ENCODE measurements around the gene CALB2.
A peak's percentile ranks its signal among the peaks of the same experiment; 100 is the strongest.
"Not testable (repeated sequence)": the region's sequence is repeated elsewhere in the genome, so short reads cannot be mapped to it uniquely, and the experiment has no call there.

Gene CALB2, protein sequence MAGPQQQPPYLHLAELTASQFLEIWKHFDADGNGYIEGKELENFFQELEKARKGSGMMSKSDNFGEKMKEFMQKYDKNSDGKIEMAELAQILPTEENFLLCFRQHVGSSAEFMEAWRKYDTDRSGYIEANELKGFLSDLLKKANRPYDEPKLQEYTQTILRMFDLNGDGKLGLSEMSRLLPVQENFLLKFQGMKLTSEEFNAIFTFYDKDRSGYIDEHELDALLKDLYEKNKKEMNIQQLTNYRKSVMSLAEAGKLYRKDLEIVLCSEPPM
- total RNA-seq = 0 reads per million in 2 donors

DNA sequence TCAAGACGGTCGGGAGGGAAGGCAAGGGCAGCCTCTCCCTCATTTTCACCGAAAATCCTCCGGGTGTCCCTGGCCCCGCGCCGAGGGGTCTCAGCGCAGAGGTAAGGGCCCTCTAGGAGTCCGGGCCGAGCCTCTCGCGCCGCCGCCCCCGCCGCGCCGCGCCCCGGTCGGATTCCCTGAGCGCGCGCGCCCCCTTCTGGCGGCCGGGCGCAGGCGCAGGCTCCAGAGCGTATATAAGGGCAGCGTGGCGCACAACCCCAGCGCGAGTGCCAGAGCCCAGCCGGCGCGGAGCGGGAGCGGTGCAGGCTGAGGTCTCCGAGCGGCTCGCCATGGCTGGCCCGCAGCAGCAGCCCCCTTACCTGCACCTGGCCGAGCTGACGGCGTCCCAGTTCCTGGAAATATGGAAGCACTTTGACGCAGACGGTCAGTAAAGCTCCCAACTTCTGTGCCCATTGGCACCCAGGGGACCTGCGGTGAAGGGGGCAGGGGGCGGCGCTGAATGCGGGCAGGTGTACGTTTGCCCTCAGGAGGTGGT lies at the start of gene CALB2:
TSS of gene CALB2 (plus strand) at position 260 of the 535 bp plus-strand sequence. CDS start at position 330, 70 bp downstream.
- peak; percentile 63 for DNase-seq

DNA sequence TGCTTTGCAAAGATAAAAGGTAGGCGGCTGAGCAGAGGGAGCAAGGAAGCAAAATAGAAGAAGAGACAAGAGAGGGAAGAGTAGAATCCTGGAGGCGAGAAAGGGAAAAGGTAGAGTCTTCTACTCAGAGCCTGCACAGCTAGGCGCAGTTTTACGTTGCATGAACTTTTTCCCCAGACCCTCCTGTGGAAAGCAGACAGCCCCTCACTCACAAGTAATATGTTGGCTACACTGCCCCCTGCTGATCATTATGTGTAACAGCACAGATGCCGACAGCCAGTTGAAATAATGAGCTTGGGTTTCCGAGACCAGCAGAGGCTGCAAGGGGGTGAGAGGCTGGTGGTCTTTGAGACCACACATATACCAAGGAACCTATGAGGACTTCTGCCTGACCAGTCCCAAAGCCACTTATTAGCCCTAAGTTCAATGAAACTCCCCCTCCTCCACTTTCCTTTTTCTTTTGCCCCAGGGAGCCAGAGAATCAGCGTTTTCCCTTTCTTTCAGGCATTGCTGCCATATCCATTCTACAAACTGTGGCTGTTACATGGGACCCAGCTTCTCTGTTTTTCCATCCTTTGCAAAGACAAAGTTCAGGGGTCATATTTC lies 46.9 kb upstream of the CALB2 start:
- no peak for DNase-seq

DNA sequence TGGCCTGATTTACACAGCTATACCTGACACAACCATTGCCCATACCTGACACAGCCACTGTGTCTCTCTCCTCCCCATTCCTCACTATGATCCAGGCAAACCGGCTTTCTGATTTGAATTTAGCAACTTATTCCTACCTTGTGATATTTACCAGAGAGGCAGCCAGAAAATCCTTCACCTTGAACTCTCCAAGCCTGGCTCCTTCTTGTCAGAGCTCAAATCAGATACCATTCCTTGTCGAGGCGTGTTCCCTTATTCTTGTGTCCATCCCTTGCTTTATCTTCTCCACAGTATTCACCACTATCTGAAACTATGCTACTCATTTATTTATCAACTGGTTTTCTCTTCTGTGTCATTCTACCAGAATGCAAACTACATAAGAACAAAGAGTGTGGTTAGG lies 44.9 kb upstream of the CALB2 start:
- not testable (repeated sequence) for DNase-seq

DNA sequence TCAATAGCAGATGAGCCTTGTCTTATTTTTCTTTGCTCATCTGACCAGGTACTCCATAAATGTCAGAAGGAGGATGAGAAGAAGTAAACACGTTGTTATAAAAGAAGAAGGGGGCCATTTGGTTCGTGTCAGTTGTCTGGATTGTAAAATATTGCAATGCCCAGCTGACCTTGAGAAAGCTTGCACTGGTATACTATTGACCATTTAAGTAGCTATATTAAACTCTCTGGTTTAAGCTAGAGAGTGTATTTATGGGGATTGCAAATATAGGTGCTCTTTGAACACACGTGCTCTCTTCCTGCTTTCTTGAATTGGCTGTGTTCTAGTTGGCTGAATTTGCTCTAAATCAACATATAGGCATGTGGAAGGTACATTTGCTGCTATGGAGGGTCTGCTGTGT lies 43.3 kb upstream of the CALB2 start:
- DNase-seq = no peak

DNA sequence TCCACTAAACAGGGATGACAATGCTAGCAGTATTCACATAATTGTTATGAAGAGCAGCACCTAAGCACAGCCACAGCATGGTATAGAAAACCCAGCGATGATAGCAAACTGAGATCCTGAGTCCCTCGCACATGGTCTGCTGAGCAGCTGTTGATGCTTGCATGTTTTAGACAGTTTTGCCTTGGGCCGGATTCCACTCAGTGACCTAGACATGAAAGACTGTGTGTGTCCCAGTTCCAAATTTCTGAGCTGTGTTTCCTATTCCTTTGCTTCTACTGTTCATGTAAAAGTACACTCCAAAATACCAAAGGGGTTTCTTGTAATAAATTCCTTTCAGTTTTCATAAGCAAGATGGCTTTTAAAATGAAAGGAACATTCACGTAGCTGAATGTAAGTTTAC lies 38.5 kb upstream of the CALB2 start:
- DNase-seq = no peak

DNA sequence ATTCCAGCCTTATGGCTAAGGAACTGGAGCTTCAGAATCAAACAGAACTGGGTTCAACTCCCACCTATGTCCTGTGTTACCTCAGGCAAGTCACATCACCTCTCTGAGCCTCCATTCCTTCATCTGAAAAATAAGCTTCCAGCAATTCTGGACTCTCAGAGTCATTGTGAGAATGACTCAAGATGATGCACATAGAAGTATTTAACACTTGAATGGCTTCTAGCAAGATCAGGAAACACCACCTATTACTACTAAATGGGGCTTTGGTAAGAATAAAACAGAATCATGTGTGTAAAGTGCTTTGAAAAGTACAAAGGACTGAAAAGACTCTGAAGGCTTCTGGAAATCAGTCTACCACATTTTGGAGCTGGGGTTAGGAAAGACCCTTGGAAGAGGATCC lies 30.8 kb upstream of the CALB2 start:
- DNase-seq = no peak

DNA sequence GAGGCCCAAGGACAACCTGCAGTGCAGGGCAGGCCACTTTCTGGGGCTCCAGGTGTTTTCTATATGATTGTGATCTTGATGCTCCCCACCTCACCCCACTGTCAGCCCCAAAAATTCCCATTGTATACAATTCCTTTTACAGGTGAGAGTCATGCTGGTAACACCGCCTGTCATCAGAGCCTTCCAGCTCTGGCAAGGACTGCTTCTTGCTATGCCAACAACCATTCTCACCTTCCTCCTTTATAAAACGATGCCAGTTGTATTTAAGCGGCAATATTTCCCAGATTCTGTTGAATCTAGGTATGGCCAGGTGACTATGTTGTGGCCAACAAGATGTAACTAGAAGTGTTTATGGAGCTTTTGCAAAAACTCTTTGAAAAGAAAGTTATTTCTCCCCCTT lies 30.4 kb upstream of the CALB2 start:
- no peak for DNase-seq

DNA sequence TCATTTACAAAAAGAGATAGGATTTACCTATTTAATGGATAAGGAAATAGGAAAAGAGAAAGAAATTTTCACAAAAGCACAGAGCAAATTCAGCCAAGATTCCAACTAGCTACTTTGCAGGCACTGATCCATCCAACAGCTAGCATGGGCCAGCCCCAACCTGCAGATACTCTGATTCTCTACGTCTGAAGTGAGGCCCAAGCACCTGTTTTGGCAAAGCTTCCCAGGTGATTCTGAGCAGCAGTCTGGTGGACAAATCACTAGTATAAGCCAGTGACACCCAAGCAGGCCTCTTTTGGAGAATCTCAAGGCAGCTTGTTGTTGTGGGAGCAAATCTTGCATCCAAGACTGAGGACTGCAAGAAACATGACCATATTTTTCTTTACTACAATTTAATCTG lies 20.9 kb upstream of the CALB2 start:
- no peak for DNase-seq

DNA sequence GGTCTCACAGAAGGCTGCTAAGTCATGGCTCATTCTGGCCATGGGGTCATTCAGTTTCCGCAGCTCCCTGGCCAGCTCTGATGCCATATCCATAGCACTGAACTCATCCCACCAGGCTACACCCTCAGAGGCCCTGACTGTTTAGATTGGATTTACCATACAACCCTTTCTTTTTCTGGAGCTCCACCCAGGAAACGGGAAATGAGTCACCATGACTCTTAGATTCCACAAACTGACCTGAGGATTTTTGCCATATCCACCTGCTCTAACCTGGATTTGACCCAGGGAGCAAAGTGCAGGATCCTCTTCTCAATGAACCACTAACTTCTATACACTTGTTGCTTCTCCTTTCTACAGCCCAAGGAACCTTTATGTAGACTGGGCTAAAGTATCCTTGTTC lies 20.3 kb upstream of the CALB2 start:
- no peak for DNase-seq

DNA sequence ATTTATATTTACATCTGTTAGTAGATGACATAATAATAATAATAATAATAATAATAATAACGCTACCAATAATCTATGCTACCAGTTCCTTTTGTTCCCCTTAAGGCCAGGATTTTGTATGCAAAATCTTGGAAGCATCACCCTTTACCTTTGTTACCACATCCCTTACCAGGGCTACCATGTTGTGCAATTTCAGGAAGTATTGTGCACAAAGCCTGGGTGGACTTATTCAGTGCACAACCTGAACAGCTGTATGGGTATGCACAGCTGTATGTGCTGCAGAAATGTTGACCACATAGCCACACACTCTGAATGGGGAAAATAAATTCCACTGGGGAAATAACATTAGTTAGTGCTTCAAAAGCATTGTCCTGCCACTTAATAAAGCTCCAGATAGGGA lies 19.9 kb upstream of the CALB2 start:
- DNase-seq = no peak

DNA sequence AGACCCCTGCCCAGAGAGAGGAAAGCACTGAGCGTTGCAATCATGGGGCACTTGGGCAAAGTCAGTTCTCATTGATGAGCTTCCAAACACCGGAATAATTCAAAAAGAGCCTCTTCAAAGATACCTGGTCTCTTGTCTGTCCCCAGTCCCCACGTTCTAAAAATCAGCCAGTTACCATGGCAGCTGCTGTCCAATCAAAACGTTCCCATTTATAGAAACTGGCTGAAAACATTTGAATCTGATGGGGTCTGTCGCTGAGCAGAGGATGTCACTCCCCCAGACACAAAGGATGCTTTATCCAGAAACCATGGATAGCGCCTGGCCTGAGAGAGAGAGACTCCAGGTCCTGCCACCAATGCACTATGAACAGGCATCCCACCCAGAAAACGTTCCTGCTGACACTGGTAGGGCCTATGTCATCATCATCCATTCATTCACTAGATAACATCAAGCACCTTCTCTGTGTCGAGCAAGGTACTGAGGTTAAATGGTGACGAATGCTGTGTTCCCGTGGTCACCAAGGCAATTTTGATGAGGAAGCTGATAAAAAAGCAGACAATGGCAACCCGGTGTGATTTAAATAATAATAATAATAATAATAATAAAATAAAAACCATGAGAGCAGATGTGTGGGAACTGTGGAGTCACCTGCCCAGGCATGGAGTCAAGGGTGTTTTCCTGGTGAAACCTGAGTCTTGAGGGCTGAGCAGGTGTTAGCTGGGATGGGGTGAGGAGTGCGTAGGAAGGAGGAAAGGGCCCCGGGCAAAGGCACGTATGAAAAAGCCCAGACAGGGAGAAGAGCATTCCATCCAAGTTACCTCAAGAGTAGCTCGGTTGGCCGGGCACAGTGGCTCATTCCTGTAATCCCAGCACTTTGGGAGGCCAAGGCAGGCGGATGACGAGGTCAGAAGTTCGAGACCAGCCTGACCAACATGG lies 19.0 kb upstream of the CALB2 start:
- DNase-seq = no peak

DNA sequence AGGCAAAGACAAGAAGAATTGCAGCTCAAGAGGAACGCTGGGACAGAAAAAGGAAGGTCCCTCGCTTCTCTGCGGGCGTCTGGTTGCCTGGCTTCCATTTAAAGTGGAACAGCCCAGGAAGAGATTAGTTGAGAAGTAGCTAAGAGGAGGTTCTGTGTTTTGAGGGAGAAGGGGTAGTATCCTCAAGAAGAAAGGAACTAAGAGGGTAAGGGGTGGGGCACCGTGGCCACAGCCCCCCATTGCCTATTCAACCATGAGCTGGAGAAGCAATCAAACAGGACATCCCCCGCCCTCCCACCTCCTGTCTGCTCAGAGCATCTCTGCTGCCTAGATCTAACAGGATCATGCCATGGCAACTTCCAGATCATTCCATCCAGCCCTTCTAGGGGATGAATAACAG lies 18.1 kb upstream of the CALB2 start:
- DNase-seq = no peak

DNA sequence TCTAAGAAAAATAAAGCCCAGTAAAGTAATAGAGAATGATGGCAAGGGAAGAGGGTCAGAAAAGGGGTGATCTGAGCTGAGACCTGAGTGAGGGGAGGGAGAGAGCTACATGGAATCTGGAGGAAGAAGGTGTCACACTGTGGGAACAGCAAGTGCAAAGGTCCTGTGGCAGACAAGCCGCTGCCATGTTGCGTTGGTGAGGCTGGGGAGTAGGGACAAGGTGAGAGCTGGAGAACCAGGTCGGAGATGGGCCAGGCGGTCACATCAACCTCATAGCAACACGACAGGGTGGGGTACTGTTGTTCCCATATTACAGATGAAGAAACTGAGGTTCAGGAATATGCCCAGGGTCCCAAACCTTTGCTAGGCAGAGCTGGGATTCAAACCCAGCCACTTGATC lies 16.6 kb upstream of the CALB2 start:
- DNase-seq = no peak

DNA sequence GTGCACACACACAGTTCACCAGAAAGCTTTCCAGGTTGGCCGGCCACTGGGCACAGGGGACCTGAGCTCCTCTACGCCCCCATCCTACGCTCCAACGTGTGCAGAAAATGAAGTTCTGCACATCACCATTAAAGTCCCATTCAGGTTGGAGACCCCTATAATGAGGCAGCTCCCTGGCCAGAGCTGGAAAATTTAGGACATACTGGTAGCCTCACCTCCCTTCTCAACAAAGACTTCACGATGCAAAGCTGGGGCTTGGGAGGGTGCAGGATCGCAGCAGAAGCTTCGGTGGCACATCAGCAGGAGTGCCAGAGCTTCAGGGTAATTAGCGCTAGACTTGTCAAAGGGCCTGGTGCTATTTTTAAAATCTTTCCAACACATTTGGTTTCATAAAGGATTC lies 15.4 kb upstream of the CALB2 start:
- DNase-seq = no peak

DNA sequence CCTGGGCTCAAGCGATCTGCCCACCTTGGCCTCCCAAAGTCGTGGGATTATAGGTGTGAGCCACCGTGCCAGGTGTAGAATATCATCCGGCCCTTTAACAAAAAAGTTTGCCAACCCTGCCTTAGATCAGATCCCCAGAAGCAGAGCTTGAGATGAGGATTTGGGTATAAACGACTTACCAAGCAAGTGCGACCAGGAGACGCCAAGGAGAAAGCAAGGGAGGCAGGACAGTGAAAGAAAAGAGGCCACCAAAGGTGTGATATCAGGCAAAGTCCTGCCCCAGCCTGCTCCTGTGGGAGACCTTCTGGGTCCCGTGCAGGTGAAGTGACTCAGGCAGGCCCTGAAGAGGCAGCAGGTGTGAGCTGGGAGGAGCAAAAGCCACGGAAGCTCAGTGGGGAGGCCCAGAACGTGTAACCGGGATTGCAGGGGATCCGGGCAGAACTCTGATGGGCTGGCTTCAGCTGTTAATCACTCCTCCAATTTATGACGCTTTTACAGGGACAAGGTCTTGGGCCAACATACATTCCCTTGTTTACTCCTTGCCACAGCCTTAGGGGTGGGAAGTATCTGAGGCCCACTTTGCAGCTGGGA lies 14.1 kb upstream of the CALB2 start:
- DNase-seq = no peak

DNA sequence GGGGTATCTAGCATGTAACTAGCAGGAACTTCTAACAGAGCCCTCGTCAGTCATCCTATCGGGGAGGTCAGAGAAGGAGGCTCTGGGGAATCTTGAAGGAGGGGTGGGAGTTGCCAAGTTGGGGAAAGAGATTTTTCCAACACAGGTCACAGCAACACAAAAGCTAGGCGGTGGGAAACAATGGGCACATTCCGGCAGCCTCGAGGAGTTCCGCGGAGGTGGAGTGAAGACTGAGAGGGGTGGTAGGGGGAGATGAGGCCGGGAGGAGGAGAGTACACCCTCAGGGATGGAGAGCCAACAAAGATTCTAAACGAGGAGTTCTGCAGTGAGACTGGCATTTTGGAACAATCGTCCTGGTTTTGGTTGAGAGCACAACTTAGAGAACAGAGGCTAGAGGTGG lies 13.5 kb upstream of the CALB2 start:
- DNase-seq = no peak

DNA sequence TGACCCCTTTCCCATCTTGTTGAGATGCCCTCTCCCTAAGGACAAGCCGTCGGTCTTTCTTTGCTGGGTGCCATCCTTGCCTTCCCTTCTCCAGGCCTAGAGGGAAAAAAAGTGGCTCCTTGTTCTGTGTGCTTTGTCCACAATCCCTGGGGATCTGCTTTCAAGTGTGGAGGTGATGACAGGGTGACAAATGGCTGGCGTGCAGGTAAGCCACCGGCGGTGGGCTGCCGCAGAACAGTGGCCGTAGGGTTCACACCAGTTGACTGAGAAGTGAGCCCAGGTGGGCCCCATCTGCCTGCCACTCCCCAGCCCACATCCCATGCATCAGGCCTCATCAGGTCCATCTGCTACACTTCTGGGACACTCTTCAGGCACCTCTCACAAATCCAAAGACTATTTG lies 11.4 kb upstream of the CALB2 start:
- no peak for DNase-seq

DNA sequence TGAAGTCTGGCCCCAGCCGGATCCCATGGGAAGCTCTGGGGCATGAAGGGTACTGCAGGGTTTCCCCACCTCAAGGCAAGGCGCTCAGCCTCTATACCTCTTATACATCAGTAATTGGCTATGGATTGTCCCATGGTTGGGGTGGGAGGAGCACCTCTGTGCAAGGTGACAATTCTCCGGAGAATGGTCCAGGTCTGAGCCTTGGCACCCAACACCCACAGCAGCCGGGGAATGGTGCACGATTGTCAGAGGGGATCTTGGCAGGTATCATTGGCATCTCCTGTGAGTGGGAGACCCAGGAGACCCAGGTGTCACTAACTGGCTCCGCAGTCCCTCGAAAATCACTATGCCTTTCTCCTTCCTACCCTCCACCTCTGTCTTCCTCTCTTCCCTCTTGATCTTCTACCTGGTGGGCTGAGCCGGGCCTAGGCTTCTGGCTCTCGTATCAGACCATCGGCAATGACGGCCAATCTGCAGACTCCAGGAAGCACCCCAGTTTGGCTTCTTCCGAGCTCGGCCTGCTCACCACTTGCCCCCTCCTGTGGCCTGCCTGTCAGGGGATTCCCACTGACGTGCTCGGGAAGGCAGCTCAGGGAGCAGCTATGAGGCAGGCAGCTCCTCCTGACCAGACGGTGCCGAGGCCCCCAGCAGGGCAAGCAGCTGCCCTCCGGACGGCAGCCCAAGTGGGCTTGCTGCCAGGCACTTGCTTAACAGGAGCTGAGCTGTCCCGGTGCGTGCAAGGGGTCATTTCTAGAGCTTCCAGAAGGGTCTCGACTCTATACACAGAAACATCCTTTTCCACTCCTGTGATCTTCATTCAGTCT lies 10.0 kb upstream of the CALB2 start:
- DNase-seq = no peak

DNA sequence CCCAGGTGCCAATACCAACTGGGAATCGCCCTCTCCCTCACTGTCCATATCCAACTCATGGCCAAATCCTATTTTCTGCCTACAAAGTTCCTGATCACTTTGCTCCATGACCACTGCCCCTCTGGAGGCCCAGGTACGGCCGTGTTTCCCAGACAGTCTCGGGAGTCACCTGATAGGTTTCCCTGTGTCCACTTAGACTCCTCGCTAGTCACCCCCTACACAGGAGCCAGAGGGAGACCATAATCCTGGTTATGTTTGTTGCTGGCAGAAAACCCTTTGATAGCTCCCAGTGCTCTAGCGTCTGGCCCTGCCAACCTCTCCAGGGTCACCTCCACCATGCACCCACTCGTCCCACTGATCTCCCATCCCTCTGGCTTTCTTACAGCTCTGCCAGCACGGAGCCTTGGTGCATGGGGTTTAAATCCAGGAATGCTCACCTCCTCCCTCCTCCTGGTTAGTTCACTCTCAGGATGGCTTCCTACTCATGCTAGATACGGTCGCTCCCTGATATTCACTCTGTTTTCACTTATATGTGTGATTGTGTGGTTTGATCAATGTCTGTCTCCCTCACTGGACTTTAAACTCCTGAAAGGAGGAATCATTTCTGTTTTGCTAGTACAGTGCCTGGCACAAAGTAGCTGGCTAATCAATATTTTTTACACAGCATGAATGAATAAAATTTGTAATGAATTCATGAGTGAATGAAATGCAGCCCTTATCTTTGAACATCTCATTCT lies 7.5 kb upstream of the CALB2 start:
- DNase-seq = no peak

DNA sequence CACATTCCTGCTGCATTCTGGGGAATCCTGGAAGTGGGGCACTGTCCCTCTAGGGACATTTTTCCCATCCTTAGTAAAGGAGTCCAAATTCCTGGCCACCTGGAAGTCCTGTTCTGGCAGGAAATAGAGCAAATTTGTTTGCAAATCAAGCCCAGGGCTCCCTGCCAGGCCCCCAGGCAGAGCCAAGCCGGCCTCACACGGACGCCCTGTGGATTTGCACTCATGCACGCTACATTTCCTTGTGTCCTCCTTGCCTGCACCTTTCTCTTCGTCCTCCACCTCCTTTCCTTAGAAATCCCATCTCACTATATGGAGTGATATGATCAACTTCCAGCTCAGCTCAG lies 7.0 kb upstream of the CALB2 start:
- no peak for DNase-seq

DNA sequence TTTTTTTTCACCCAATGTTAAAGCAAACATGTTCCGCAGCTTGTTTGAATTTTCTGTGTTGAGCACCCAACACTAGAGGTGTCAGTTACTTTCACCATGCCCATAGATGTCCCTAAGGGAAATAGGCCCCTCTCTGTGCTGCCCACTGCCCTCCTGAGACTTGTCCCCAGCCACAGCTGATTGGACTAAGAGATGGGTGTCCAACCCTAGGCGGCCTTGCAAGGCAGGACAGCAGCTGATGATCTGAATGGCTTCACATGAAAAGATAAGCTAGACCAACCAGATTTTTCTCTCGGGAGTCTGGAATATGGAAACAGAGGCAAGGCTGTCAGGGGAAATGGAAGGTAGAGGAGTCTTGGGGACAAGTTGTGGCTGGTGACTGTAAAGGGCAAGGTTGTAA lies 6.1 kb upstream of the CALB2 start:
- DNase-seq = no peak

All from T-helper 9 cell (primary cell).